ENCODE results near the gene MYO1B.

MYO1B gene

DNA sequence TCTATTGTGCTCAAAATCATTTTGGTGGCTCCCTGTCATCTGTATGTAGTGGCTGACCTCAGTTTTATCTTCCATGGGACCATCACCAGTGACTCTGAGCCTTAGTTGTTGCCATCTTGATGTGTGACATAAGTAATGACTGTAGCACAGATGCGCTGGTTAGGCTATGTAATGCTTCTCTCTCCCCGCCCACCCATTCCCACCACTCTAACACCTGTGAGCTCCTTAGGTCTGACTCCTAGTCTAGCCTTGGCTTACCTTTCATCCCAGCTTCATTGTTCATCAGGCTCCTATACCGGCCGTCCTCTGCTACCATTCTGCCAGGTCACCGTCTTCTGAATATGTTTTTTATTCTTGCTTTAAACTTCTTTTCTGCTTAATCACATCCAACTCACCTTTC lies 17.2 kb downstream of the MYO1B start:
- Histone ChIP-seq H3K36me3 (ENCODE audit: insufficient read depth, low read length) (no peaks in the 10 kb centered on the region), H2AFZ (ENCODE audit: low read length) (no peak overlapping the region), H3K27me3 (ENCODE audit: insufficient read depth, low read length) (no peaks in the 10 kb centered on the region), H3K79me2 (ENCODE audit: insufficient read depth, low read length) (no peaks in the 10 kb centered on the region), H3K4me2 (ENCODE audit: low read length) (no peak overlapping the region), H3F3A (ENCODE audit: insufficient read depth, low read length) (no peaks in the 10 kb centered on the region), H3K4me3 (ENCODE audit: low read depth, low read length, poor library complexity, severe bottlenecking) (no peak overlapping the region), H3K4me1 (ENCODE audit: insufficient read depth, low read length, severe bottlenecking) (no peaks in the 10 kb centered on the region), H3K9ac (ENCODE audit: low read length) (no peak overlapping the region), H3K27ac (ENCODE audit: low read depth, low read length, poor library complexity, severe bottlenecking) (no peak overlapping the region), H4K20me1 (ENCODE audit: insufficient read depth, low read length) (no peaks in the 10 kb centered on the region), H3K9me3 (ENCODE audit: low read length) (no peaks in the 10 kb centered on the region), H3K9me2 (ENCODE audit: low read depth, low read length) (no peaks in the 10 kb centered on the region)
- no peak for TF ChIP-seq EZH2 (IDR thresholded peaks at IDR 0.05; ENCODE audit: borderline replicate concordance, low read length)

DNA sequence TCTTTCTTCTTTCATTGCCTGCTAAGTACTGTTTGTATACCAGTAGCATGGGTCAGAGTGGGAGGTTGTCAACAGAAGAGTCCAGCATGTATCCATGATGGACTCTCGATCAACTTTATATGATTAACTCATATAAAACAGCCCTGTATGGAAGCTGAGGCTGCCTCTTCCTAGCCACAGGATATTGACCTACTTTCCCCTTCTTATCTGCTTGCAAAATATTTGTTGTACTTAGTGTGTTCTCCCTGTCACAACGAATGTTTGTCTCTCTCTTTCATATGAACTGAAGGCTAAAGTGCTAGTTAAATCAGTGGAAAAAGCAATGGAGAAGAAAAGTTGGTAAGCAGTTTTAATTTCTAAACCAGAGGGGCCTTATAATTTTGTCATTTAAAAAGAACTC lies 17.8 kb downstream of the MYO1B start:
- Histone ChIP-seq H3K4me3 (ENCODE audit: low read depth, low read length, poor library complexity, severe bottlenecking) (no peak overlapping the region), H3K36me3 (ENCODE audit: insufficient read depth, low read length) (no peaks in the 10 kb centered on the region), H3K9me2 (ENCODE audit: low read depth, low read length) (no peaks in the 10 kb centered on the region), H3K27ac (ENCODE audit: low read depth, low read length, poor library complexity, severe bottlenecking) (no peak overlapping the region), H3K9ac (ENCODE audit: low read length) (no peak overlapping the region), H3K27me3 (ENCODE audit: insufficient read depth, low read length) (no peaks in the 10 kb centered on the region), H3F3A (ENCODE audit: insufficient read depth, low read length) (no peaks in the 10 kb centered on the region), H2AFZ (ENCODE audit: low read length) (no peak overlapping the region), H3K4me2 (ENCODE audit: low read length) (no peak overlapping the region), H3K9me3 (ENCODE audit: low read length) (no peaks in the 10 kb centered on the region), H3K79me2 (ENCODE audit: insufficient read depth, low read length) (no peaks in the 10 kb centered on the region), H3K4me1 (ENCODE audit: insufficient read depth, low read length, severe bottlenecking) (no peaks in the 10 kb centered on the region), H4K20me1 (ENCODE audit: insufficient read depth, low read length) (no peaks in the 10 kb centered on the region)
- TF ChIP-seq, protein P1, sequence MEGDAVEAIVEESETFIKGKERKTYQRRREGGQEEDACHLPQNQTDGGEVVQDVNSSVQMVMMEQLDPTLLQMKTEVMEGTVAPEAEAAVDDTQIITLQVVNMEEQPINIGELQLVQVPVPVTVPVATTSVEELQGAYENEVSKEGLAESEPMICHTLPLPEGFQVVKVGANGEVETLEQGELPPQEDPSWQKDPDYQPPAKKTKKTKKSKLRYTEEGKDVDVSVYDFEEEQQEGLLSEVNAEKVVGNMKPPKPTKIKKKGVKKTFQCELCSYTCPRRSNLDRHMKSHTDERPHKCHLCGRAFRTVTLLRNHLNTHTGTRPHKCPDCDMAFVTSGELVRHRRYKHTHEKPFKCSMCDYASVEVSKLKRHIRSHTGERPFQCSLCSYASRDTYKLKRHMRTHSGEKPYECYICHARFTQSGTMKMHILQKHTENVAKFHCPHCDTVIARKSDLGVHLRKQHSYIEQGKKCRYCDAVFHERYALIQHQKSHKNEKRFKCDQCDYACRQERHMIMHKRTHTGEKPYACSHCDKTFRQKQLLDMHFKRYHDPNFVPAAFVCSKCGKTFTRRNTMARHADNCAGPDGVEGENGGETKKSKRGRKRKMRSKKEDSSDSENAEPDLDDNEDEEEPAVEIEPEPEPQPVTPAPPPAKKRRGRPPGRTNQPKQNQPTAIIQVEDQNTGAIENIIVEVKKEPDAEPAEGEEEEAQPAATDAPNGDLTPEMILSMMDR (IDR thresholded peaks at IDR 0.05; ENCODE audit: low read length) = no peak
- no peak for TF ChIP-seq EZH2 (IDR thresholded peaks at IDR 0.05; ENCODE audit: borderline replicate concordance, low read length)

DNA sequence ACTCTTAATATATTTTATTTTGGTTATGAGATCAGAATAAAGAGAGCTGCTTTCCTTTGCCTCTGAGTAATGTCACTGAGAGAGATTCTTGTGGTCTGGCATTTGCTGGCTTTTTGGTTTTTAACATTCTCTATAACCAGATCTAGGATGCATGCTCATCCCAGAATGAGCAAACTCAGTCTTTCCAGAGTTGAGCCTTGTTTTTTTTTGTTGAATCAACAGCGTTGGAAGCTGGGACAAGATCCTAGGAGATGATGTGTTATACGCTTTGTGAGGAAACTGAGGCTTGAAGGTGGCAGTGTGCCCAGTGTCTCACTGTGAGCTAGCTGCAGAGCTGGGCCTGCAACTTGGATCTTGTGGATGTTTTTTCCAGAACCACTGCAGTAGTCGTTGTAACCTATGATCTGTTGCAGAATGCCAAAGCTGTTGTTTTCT lies 19.5 kb downstream of the MYO1B start:
- Histone ChIP-seq H3K4me2 (ENCODE audit: low read length) (no peak overlapping the region), H2AFZ (ENCODE audit: low read length) (no peak overlapping the region), H4K20me1 (ENCODE audit: insufficient read depth, low read length) (no peaks in the 10 kb centered on the region), H3K27me3 (ENCODE audit: insufficient read depth, low read length) (no peaks in the 10 kb centered on the region), H3K4me1 (ENCODE audit: insufficient read depth, low read length, severe bottlenecking) (no peaks in the 10 kb centered on the region), H3K79me2 (ENCODE audit: insufficient read depth, low read length) (no peaks in the 10 kb centered on the region), H3K36me3 (ENCODE audit: insufficient read depth, low read length) (no peaks in the 10 kb centered on the region), H3K9me3 (ENCODE audit: low read length) (no peaks in the 10 kb centered on the region), H3K4me3 (ENCODE audit: low read depth, low read length, poor library complexity, severe bottlenecking) (no peak overlapping the region), H3K9me2 (ENCODE audit: low read depth, low read length) (no peaks in the 10 kb centered on the region), H3F3A (ENCODE audit: insufficient read depth, low read length) (no peaks in the 10 kb centered on the region), H3K9ac (ENCODE audit: low read length) (no peak overlapping the region), H3K27ac (ENCODE audit: low read depth, low read length, poor library complexity, severe bottlenecking) (no peak overlapping the region)
- no peak for TF ChIP-seq EZH2 (IDR thresholded peaks at IDR 0.05; ENCODE audit: borderline replicate concordance, low read length)
- TF ChIP-seq, protein P1 (IDR thresholded peaks at IDR 0.05; ENCODE audit: low read length) = no peak
